H9 (cell line): ENCODE results near the gene WIPI1. TPM values are rescaled to one million over a fixed set of nuclear protein-coding genes. Genes with fewer than 3 reads are reported as not detected.
"Not testable (repeated sequence)": the region's sequence is repeated elsewhere in the genome, so short reads cannot be mapped to it uniquely, and the experiment has no call there.

Source experiments
- DNase-seq: peaks from one replicate; pipeline ENCODE4 v3.0.0-alpha.2; 2017
- H2AFZ ChIP-seq: one replicate; pipeline ENCODE4 v1.6.1; 2013; ENCODE audit warnings: mild to moderate bottlenecking, low read length, control low read depth, moderate library complexity
- H2AK5ac ChIP-seq: 2 replicates; pipeline ENCODE4 v1.6.1; 2013; ENCODE audit warnings: low read length, control low read depth, mixed read lengths; ENCODE audit not compliant: insufficient read length
- H2BK120ac ChIP-seq: one replicate; pipeline ENCODE4 v1.6.1; 2013; ENCODE audit warnings: low read depth, mild to moderate bottlenecking, low read length, control low read depth, inconsistent platforms; ENCODE audit not compliant: poor library complexity, severe bottlenecking
- H2BK12ac ChIP-seq: 2 replicates; pipeline ENCODE4 v1.6.1; 2013; ENCODE audit warnings: low read length, control low read depth, mixed read lengths, low read depth; ENCODE audit not compliant: insufficient read length
- H2BK15ac ChIP-seq: 2 replicates; pipeline ENCODE4 v1.6.1; 2013; ENCODE audit warnings: low read depth, low read length, control low read depth
- H2BK20ac ChIP-seq: one replicate; pipeline ENCODE4 v1.6.1; 2013; ENCODE audit warnings: low read depth, mild to moderate bottlenecking, low read length, control low read depth, inconsistent platforms; ENCODE audit not compliant: poor library complexity, severe bottlenecking
- H2BK5ac ChIP-seq: 2 replicates; pipeline ENCODE4 v1.6.1; 2013; ENCODE audit warnings: low read length, control low read depth, mixed read lengths; ENCODE audit not compliant: insufficient read length
- H3K14ac ChIP-seq: 2 replicates; pipeline ENCODE4 v1.6.1; 2013; ENCODE audit warnings: low read length, control low read depth; ENCODE audit not compliant: insufficient read depth
- H3K18ac ChIP-seq: 2 replicates; pipeline ENCODE4 v1.6.1; 2013; ENCODE audit warnings: low read depth, mild to moderate bottlenecking, mixed read lengths, low read length, control low read depth; ENCODE audit not compliant: insufficient read length
- H3K23ac ChIP-seq: 2 replicates; pipeline ENCODE4 v1.6.1; 2013; ENCODE audit warnings: low read length, control low read depth, mixed read lengths, low read depth; ENCODE audit not compliant: insufficient read length
- H3K23me2 ChIP-seq: 2 replicates; pipeline ENCODE4 v1.6.1; 2013; ENCODE audit warnings: low read depth, mild to moderate bottlenecking, mixed read lengths, low read length, control low read depth; ENCODE audit not compliant: insufficient read length, poor library complexity, severe bottlenecking
- H3K27ac ChIP-seq: 2 replicates; pipeline ENCODE4 v1.5.1; 2013; ENCODE audit warnings: low read length, control low read depth, mixed read lengths, low read depth; ENCODE audit not compliant: insufficient read length
- H3K27me3 ChIP-seq: 2 replicates; pipeline ENCODE4 v1.6.1; 2013; ENCODE audit warnings: low read length, control low read depth, inconsistent platforms; ENCODE audit not compliant: insufficient read depth
- H3K4ac ChIP-seq: 2 replicates; pipeline ENCODE4 v1.6.1; 2013; ENCODE audit warnings: low read depth, mild to moderate bottlenecking, control low read depth, inconsistent platforms, low read length, moderate library complexity
- H3K4me1 ChIP-seq: 2 replicates; pipeline ENCODE4 v1.6.1; 2013; ENCODE audit warnings: low read length, control low read depth, inconsistent platforms; ENCODE audit not compliant: insufficient read depth
- H3K4me2 ChIP-seq: 2 replicates; pipeline ENCODE4 v1.6.1; 2013; ENCODE audit warnings: low read length, control low read depth, mixed read lengths; ENCODE audit not compliant: insufficient read length, insufficient read depth
- H3K56ac ChIP-seq: 2 replicates; pipeline ENCODE4 v1.6.1; 2013; ENCODE audit warnings: low read depth, mild to moderate bottlenecking, mixed read lengths, low read length, control low read depth; ENCODE audit not compliant: insufficient read length
- H3K79me1 ChIP-seq: 2 replicates; pipeline ENCODE4 v1.6.1; 2013; ENCODE audit warnings: low read depth, mild to moderate bottlenecking, moderate library complexity, low read length, control low read depth, inconsistent platforms; ENCODE audit not compliant: insufficient read depth, poor library complexity, severe bottlenecking
- H3K79me2 ChIP-seq: 2 replicates; pipeline ENCODE4 v1.6.1; 2013; ENCODE audit warnings: low read length, control low read depth, inconsistent platforms; ENCODE audit not compliant: insufficient read depth
- H3K9ac ChIP-seq: 2 replicates; pipeline ENCODE4 v1.6.1; 2013; ENCODE audit warnings: low read length, control low read depth, mixed read lengths; ENCODE audit not compliant: insufficient read length; ENCODE audit errors: extremely low read depth
- H3K9me3 ChIP-seq: one replicate; pipeline ENCODE4 v1.6.1; 2013; ENCODE audit warnings: low read depth, low read length, inconsistent platforms; ENCODE audit not compliant: control insufficient read depth
- H3T11ph ChIP-seq: one replicate; pipeline ENCODE4 v1.6.1; 2013; ENCODE audit warnings: mild to moderate bottlenecking, low read length, control low read depth, inconsistent platforms
- H4K20me1 ChIP-seq: one replicate; pipeline ENCODE4 v1.6.1; 2013; ENCODE audit not compliant: control insufficient read depth, insufficient read length, insufficient read depth
- H4K5ac ChIP-seq: 2 replicates; pipeline ENCODE4 v1.6.1; 2013; ENCODE audit warnings: low read depth, mild to moderate bottlenecking, mixed read lengths, low read length, control low read depth; ENCODE audit not compliant: insufficient read length
- H4K8ac ChIP-seq: replicated peaks from 2 replicates; pipeline ENCODE4 v1.6.1; 2013; ENCODE audit warnings: low read length, control low read depth, mixed read lengths, low read depth; ENCODE audit not compliant: insufficient read length
- H4K91ac ChIP-seq: 2 replicates; pipeline ENCODE4 v1.6.1; 2013; ENCODE audit warnings: low read depth, mild to moderate bottlenecking, moderate library complexity, mixed read lengths, low read length, control low read depth; ENCODE audit not compliant: insufficient read length
- H3K27ac Mint-ChIP-seq, 3 experiments: 2 replicates in 2 of 3; 3 replicates in 1 of 3; pipeline ENCODE4 v1.8.0; 2020 to 2021; ENCODE audit warnings: mixed read lengths in 3 of 3, mild to moderate bottlenecking in 1 of 3, moderate library complexity in 1 of 3
- H3K27me3 Mint-ChIP-seq: 2 replicates; pipeline ENCODE4 v1.8.0; 2021; ENCODE audit warnings: low read depth, mild to moderate bottlenecking, moderate library complexity, mixed read lengths
- H3K36me3 Mint-ChIP-seq, 3 experiments: 2 replicates in 2 of 3; 3 replicates in 1 of 3; pipeline ENCODE4 v1.8.0; 2020 to 2021; ENCODE audit warnings: low read depth in 3 of 3, mixed read lengths in 3 of 3; ENCODE audit not compliant: insufficient read depth in 1 of 3
- H3K4me1 Mint-ChIP-seq, 2 experiments: 2 replicates each; pipeline ENCODE4 v1.8.0; 2020; ENCODE audit warnings: mixed read lengths in 2 of 2
- H3K4me3 Mint-ChIP-seq, 2 experiments: 2 replicates in 1 of 2; 3 replicates in 1 of 2; pipeline ENCODE4 v1.8.0; 2020 to 2021; ENCODE audit warnings: mild to moderate bottlenecking in 2 of 2, mixed read lengths in 2 of 2, moderate library complexity in 1 of 2
- H3K9me3 Mint-ChIP-seq, 2 experiments: 2 replicates in 1 of 2; 3 replicates in 1 of 2; pipeline ENCODE4 v1.8.0; 2020; ENCODE audit warnings: mild to moderate bottlenecking in 2 of 2, mixed read lengths in 2 of 2, moderate library complexity in 1 of 2
- WGBS: extraction: QIAGEN DNeasy Blood & Tissue Kit; methylation state at CpG from one replicate; pipeline ENCODE4 v1.1.7; 2013; ENCODE audit warnings: missing lambda C conversion rate, low lambda C conversion rate, mixed read lengths; ENCODE audit not compliant: insufficient read length; ENCODE audit errors: extremely low coverage; 5-methylcytosine and 5-hydroxymethylcytosine counted together
- total RNA-seq: library from RNA; stranded (reverse); gene quantifications from 2 replicates; pipeline ENCODE4 v1.2.1, GENCODE V29; 2021
- TF ChIP-seq, protein P1 (sequence below): fragments of 200-600 bp; sonication (generic); conservative IDR thresholded peaks from 3 replicates; pipeline ENCODE4 v1.8.0; 2021; ENCODE audit warnings: antibody characterized with exemption, mild to moderate bottlenecking

Gene WIPI1
- total RNA-seq, 1 experiment from 2014 or later = 15.4 TPM

DNA sequence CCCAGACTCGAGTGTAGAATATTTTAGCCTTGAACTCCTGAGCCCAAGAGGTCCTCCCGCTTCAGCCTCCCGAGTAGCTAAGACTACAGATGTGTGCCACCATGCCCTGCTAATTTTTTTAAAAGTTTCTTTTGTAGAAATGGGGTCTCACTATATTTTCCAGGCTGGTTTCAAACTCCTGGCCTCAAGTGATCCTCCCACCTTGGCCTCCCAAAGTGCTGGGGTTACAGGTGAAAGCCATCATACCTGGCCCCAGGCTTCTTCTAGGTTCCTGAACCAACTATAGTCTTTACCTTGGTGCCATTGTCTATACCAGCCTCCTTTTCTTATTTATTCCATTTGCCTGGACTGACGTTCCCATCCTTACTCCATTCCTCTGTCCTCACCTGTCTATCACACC is 37.8 kb upstream of the WIPI1 start:
- Histone ChIP-seq H3K4ac (no peak overlapping the region), H2AFZ (no peak overlapping the region), H3K27me3 (no peaks in the 10 kb centered on the region), H3K56ac (no peak overlapping the region), H2BK120ac (no peak overlapping the region), H2BK12ac (no peak overlapping the region), H3K14ac (no peak overlapping the region), H3K18ac (no peak overlapping the region), H3K27ac (no peak overlapping the region), H3T11ph (no peak overlapping the region), H3K9ac (no peak overlapping the region), H3K4me2 (no peak overlapping the region), H3K23me2 (no peaks in the 10 kb centered on the region), H3K4me1 (no peaks in the 10 kb centered on the region), H2AK5ac (no peak overlapping the region), H4K20me1 (no peaks in the 10 kb centered on the region), H4K5ac (no peak overlapping the region), H3K79me1 (no peaks in the 10 kb centered on the region), H4K8ac (no peak overlapping the region), H2BK5ac (no peak overlapping the region), H4K91ac (no peak overlapping the region), H3K9me3 (no peaks in the 10 kb centered on the region), H2BK15ac (no peak overlapping the region), H3K79me2 (no peaks in the 10 kb centered on the region), H3K23ac (no peak overlapping the region), H2BK20ac (no peak overlapping the region)
- peaks cover 0 to 3% of the 10 kb centered on the region in 2 experiments; a peak in 2 of 4 replicates for H3K4me1 Mint-ChIP-seq
- no peak overlapping the region for H3K4me3 Mint-ChIP-seq
- peaks cover 5 to 6% of the 10 kb centered on the region in 2 experiments for H3K9me3 Mint-ChIP-seq
- no peaks in the 10 kb centered on the region for H3K27me3 Mint-ChIP-seq
- DNase-seq = no peak
- H3K36me3 Mint-ChIP-seq = peaks cover 2 to 6% (median 3%) of the 10 kb centered on the region in 3 experiments; a peak in 4 of 7 replicates
- H3K27ac Mint-ChIP-seq = no peak overlapping the region
- no CpG with 5 or more reads among the region's 4 CpGs for WGBS
- TF ChIP-seq, protein P1, sequence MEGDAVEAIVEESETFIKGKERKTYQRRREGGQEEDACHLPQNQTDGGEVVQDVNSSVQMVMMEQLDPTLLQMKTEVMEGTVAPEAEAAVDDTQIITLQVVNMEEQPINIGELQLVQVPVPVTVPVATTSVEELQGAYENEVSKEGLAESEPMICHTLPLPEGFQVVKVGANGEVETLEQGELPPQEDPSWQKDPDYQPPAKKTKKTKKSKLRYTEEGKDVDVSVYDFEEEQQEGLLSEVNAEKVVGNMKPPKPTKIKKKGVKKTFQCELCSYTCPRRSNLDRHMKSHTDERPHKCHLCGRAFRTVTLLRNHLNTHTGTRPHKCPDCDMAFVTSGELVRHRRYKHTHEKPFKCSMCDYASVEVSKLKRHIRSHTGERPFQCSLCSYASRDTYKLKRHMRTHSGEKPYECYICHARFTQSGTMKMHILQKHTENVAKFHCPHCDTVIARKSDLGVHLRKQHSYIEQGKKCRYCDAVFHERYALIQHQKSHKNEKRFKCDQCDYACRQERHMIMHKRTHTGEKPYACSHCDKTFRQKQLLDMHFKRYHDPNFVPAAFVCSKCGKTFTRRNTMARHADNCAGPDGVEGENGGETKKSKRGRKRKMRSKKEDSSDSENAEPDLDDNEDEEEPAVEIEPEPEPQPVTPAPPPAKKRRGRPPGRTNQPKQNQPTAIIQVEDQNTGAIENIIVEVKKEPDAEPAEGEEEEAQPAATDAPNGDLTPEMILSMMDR = no peak

DNA sequence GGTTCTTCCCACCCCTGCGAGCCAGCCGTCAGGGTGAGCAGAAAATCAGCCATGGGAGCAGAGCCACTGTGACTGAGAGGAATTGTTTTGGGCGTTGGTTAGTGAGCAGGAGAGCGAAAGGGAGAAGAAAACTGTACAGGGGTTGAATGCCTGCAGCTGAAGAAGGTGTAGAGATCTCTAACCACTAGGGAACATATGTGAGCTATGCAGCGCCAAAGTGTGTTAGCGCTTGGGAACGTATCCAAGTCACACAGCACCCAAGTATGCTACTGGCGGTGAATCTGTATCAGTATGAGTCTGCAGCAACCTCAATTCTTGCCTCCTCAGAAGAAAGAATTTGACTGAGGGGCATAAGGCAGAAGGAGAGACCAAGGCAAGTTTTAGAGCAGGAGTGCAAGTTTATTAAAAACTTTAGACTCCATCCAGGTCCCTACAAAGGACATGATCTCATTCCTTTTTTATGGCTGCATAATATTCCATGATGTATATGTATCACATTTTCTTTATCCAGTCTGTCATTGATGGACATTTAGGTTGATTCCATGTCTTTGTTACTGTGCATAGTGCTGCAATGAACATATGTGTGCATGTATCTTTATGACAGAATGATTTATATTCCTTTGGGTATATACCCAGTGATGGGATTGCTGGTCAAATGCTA is 35.2 kb upstream of the WIPI1 start:
- DNase-seq = not testable (repeated sequence)

More for the DNA sequence above, 35.2 kb upstream of the WIPI1 start:
- not testable (repeated sequence) for H3K18ac ChIP-seq, H2BK5ac ChIP-seq, H3K36me3 Mint-ChIP-seq, H3K14ac ChIP-seq, H3K79me1 ChIP-seq, H3K79me2 ChIP-seq, H4K5ac ChIP-seq, H3K9me3 Mint-ChIP-seq, H3K27me3 Mint-ChIP-seq, H2BK120ac ChIP-seq, H2AK5ac ChIP-seq, H3T11ph ChIP-seq, H4K91ac ChIP-seq, H3K23ac ChIP-seq, H3K56ac ChIP-seq, H2AFZ ChIP-seq, H3K9ac ChIP-seq, H3K4ac ChIP-seq, H4K8ac ChIP-seq, H2BK12ac ChIP-seq, H3K23me2 ChIP-seq, H3K27ac Mint-ChIP-seq, H4K20me1 ChIP-seq, H3K27ac ChIP-seq, H3K4me3 Mint-ChIP-seq, H3K4me1 Mint-ChIP-seq, H3K4me2 ChIP-seq, H2BK15ac ChIP-seq, H3K4me1 ChIP-seq, H3K9me3 ChIP-seq, H3K27me3 ChIP-seq
- peak overlapping the region; percentile 49 for H2BK20ac ChIP-seq
- no CpG with 5 or more reads among the region's 8 CpGs for WGBS
